ENCODE data around the gene CDHR4.

- TF ChIP-seq POLR2AphosphoS5 (IDR thresholded peaks at IDR 0.05; ENCODE audit: low read depth, low read length) (peak; percentile 22; the same call in 1 of the 2 replicates), REST (IDR thresholded peaks at IDR 0.05; ENCODE audit: insufficient read depth in 1 of 2, low read depth in 2 of 2, low read length in 2 of 2) (no peak), FOXP2 (optimal IDR thresholded peaks at IDR 0.05; ENCODE audit: borderline replicate concordance, extremely low read depth, extremely low read length, insufficient read depth) (no peak)
These were observed 6.4 kb upstream of the CDHR4 start for GRCh38 chr3:49805897-49806701.
